AG09309 (cell line): ENCODE results near the gene BCAP31.
"Not testable (repeated sequence)": the region's sequence is repeated elsewhere in the genome, so short reads cannot be mapped to it uniquely, and the experiment has no call there.

Source experiments
- DNase-seq: peaks from one replicate; pipeline ENCODE4 v3.0.0-alpha.2; 2010; ENCODE audit warnings: low read depth
- H3K4me3 ChIP-seq: 2 replicates; pipeline ENCODE4 v1.5.1; 2011; ENCODE audit warnings: mild to moderate bottlenecking, low read depth, low read length, moderate library complexity; ENCODE audit not compliant: control insufficient read depth
- CTCF ChIP-seq: IDR thresholded peaks from 2 replicates; pipeline ENCODE4 v1.5.1; 2011; ENCODE audit warnings: mild to moderate bottlenecking, low read depth, low read length, inconsistent platforms; ENCODE audit not compliant: insufficient read depth, control insufficient read depth; ENCODE audit errors: missing control alignments

Gene BCAP31

GRCh38 chrX:153696100-153696499 lies 28.1 kb downstream of the BCAP31 start:
- no peak for DNase-seq
- TF ChIP-seq CTCF, result no peak
- no peak overlapping the region for H3K4me3 ChIP-seq

GRCh38 chrX:153694687-153695270 lies 29.4 kb downstream of the BCAP31 start:
- DNase-seq, result no peak
- no peak overlapping the region for H3K4me3 ChIP-seq
- TF ChIP-seq CTCF, result no peak

- H3K4me3 ChIP-seq, DNase-seq: not testable (repeated sequence)
These were observed 29.9 kb downstream of the BCAP31 start for GRCh38 chrX:153694256-153694655.

- no peak for DNase-seq
- H3K4me3 ChIP-seq, result no peak overlapping the region
- no peak for TF ChIP-seq CTCF
These were observed 30.7 kb downstream of the BCAP31 start for GRCh38 chrX:153693216-153694086.

GRCh38 chrX:153692611-153693156 lies 31.5 kb downstream of the BCAP31 start:
- no peak for DNase-seq
- no peak for TF ChIP-seq CTCF
- no peak overlapping the region for H3K4me3 ChIP-seq

GRCh38 chrX:153692003-153692402 lies 32.2 kb downstream of the BCAP31 start:
- H3K4me3 ChIP-seq, result no peak overlapping the region
- DNase-seq, result no peak
- TF ChIP-seq CTCF, result no peak

GRCh38 chrX:153691032-153691827 lies 33.0 kb downstream of the BCAP31 start:
- H3K4me3 ChIP-seq, DNase-seq: not testable (repeated sequence)
